HG02759 (cell line): Measurements from ENCODE around the gene STK25.
A peak's percentile ranks its signal among the peaks of the same experiment; 100 is the strongest.

ENCODE experiments used
- ATAC-seq: cut with Tn5 transposase; IDR thresholded peaks from one replicate; pipeline ENCODE4 v1.9.1; 2021; ENCODE audit warnings: mild to moderate bottlenecking, moderate library complexity; ENCODE audit not compliant: unreplicated experiment

STK25 gene

GRCh38 chr2:241508240-241509154, at the start of gene STK25:
TSS of gene STK25 (minus strand) at chr2:241508584. CDS start at chr2:241508035, 549 bp downstream.
- ATAC-seq: peak; percentile 96

DNA sequence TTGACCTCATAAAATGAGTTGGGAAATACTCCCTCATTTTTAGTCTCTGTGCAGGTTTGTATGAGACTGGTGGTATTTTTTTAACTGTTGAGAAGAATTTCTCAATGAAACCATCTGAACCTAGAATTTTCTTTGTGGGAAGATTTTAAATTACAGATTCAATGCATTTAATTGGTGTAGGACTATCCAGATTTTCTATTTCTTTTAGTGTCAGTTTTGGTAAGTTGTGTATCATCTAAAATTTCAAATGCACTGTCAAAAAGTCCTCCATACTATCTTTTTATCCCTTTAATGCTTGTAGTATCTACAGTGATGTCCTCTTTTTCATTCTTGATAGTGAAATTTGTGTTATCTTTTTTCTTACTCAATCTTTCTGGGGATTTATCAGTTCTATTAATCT, 48.4 kb upstream of the STK25 start:
- no peak for ATAC-seq

DNA sequence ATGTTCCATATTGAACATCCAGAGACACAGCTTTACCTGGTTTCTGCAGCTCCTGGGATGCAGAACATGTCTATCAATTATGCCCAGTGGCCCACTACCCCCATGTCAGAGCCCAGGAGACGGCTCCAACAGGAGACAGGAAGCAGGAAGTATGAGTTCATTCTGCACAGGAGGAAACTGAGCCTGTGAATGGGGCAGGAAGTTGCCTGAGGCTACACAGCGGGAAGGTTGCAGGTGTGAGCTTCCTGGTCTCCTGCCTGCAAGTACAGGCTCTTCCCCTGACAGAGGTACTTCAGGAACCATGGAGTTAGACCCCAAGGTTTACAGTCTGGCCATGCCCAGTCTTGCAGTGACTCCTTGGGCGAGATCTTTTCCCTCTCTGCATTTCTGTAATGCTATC, 47.3 kb upstream of the STK25 start:
- no peak for ATAC-seq

- ATAC-seq: no peak
Measured at GRCh38 chr2:241554610-241555322, 46.4 kb upstream of the STK25 start.

DNA sequence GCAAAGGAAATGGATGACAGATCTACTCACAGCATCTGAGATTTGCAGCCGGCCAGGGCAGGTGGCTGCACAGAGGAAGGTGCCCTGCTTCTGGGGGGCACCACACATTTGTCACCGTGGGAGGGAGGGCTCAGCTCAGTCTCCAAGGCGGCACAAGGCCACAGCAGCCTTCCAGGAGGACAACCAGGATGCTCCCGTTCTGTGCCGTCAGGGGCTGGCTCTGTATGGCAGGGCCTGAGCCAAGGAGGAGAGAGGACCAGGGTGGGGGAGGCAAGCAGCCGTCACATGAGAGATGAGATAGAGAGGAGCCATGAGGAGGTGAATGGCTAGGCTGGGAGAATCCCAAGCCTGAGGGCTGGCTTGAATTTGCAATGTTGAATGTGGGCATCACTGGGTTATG, 45.6 kb upstream of the STK25 start:
- no peak for ATAC-seq

GRCh38 chr2:241553512-241553830, 45.1 kb upstream of the STK25 start:
- ATAC-seq: no peak

DNA sequence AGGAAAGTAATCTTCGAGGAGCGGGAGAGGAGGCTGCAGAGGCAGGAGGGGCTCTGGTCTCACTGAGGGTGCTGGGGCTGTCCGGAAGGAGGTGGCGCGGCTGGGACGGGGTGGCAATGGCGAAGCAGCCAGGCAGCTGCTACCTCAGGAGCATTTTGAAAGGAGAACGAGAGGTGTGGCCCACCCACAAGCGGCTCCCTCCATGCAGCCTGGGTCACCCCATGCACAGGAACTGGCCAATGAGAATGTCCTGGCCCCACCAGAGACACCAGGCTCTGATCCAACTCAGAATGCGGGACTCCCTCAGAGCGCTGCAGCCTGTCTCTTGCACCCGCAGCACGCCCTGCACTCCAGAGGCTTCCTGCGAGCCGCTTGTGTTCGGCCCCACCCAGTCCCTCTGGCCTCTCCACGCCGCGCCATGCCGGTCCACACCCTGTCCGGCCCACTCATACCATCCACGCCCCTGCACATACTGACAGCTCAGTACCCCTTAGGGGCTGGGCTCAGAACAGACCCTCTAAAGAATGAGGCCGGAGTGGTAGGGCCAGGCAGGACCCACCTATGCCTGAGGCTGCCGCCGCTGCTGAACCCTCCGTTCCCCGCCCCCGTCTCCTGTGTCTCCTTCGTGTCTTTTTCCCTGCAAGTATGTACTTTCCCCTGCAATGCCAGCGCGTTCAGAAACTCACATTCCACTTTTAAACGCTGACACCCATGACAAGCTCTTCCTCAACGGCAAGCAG, 43.8 kb upstream of the STK25 start:
- no peak for ATAC-seq

DNA sequence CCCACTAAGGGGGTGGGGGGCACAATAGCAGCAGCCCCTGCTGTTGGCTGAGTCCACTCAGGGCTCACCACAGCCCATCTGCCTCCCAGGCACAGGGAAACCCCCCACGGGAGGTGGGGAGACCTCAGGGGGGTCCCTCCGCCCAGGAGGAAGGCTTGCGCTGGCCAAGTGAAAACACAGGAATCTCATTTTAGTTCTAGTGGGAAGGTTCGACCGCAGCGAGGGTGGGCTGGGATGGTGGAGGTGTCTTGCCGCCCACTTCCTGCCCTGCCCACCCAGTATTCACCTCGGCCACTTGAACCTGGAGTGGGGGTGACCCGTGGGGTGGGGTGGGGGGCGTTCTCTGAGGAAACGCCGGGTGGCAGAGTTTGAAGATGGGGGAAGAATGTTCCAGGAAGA, 43.2 kb upstream of the STK25 start:
- no peak for ATAC-seq

DNA sequence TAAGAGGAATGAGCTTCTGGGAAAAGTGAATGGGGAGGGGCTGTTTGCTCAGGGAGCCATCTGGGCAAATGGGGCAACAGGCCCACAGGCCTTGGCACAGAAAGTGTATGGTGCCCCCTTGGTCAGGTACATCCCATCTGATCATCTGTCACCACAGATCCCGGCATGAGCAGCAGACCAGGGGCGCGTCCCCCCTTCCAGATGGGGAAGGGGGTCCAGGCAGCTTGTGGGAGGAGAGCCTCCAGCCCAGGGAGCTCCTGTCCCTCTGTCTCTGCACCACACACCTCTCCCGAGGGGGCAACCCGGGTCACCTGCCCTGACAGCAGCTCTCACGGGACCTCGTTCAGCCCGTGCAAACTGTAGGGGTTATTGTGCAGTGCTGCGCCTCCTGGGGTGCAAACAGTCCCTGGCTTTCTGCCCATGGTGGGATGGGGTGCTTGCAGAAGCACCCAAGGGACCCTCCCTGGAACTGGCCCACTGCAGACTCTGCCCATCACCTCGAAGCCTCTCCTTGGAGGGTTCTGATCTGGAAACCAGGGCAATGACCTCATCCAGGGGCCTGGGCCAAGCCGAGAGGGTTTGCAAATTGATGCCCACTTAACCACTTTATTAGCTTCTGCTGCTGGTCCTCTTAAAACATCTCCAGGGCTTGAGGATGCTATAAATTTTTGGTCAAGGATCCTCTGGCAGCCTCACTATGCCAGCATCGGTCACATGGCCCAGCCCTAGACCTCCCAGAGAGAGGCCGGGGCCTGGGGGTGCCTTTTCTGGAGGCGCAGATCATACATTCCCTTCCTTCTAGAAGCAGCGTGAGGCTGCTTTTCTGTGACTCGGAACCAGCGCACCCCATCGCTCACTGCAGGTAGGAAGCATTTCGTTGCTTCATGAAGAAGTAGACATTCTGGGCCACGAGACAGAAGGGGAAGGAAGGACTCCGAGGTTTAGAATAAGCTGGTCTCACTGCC, 42.5 kb upstream of the STK25 start:
- ATAC-seq: no peak

GRCh38 chr2:241548451-241548835, 40.1 kb upstream of the STK25 start:
- no peak for ATAC-seq

DNA sequence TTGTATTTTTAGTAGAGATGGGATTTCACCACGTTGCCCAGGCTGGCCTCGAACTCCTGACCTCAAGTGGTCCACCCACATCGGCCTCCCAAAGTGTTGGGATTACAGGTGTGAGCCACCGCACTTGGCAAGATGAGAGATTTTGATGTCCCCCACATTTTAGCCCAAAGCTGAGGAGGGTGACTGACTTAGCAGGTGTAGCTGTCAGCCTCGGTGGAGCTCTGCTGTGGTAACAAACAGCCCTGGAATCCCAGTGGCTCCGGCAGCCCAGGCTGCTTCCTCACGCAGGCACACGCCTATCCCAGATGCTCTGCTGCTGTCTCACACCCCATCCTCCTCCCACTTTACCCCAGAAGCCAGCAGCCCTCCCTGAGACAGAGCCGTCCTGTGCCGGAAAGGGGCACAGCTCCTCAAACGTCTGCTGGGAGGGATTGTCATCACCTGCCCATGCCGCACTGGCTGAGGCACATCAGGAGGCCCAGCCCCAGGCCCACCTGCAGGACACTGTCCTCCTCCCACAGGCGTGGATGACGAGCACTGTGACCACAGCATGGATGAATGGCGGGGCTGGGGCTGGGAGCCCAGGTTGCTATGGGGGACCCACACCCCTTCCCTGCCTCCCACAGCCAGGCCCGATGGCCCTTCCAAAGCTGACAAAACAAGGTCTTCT, 39.5 kb upstream of the STK25 start:
- ATAC-seq: no peak

GRCh38 chr2:241546771-241547498, 38.6 kb upstream of the STK25 start:
- ATAC-seq: no peak

DNA sequence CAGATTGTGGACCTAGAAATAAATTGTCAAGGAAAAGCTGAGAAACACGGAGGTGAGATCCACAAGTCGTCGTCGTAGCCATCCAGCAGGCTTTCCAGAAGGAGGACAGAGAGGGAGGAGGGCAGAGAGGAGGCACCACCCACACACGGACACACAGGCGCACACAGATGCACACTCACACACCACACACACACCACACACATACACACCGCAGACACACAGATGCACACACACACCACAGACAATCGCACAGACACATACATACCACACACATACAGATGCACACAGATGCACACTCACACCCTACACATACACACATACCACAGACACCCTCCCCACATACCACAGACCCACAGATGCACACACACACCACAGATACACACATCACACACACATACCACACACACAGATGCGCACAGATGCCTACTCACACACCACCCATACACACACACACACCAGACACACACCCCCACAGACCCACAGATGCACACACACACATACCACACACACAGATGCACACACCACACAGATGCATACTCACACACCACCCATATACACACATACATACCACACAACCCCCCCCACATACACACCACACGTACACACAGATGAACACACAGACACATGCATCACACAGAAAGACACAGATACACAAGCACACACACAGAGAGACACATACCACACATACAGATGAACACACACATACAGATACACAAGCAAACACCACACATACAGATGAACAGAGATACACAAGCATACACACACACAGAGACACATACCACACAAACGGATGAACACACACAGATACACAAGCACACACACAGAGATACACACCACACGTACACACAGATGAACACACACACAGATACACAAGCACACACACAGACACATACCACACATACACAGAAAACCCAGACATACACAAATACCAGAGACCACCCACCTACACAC, 37.4 kb upstream of the STK25 start:
- no peak for ATAC-seq

- ATAC-seq: no peak
Measured at GRCh38 chr2:241545106-241545505, 36.7 kb upstream of the STK25 start.

DNA sequence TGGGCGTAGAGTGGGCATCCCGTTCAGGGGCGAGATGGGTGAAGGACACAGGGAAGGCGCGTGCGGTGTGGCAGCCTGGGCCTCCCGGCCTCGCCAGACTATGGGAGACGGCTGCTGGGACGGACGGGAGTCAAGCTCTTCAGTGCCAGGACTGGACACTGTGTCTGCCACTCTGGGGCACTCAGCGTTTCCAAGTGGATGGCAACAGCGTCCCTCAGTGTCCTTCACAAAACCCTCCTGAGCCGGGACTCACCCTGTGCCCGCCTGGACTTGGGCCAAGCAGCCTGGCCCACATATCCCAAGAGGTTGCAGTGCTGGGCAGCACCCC, 33.9 kb upstream of the STK25 start:
- ATAC-seq: no peak

GRCh38 chr2:241541564-241542277, 33.3 kb upstream of the STK25 start:
- no peak for ATAC-seq

DNA sequence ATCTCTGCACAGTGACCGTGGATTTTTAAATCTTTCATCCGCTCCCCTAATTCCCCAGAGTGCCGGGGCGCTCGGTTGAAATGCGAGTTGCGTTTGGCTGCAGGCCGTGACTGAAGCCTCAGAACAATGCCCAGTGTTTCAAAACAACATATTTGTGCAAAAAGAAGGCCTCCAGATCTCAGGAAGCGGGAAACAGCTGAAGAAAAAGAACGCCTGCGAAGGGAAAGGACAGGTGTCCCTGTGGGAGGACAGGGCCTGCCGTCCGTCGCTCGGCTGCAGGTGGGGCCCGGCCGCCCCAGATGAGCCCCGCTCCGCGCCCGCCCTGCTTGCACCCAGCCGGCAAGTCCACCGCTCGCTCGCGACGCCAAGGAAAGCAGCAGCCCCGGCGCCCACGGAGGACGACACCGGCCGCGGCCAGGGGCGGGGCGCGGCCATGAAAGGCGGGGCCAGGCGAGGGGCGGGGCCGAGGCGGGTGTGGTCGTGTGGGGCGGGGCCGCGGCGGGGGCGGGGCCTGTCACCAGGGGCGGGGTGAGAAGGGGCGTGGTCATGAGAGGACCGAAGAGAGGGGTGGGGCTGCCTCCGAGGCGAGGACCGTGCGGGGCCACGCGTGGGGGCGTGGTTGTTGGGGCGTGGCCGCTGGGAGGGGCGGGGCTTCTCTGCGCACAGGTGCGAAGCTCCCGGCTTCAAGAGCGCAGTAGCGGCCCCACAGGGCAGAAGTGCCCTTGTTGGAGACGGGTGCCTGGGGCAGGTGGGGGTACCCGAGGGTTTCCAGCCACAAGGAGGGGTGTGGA, 32.6 kb upstream of the STK25 start:
- no peak for ATAC-seq
